Neural crest cell (in vitro differentiated cells): ENCODE data around the gene ERC2. TPM values are rescaled to one million over a fixed set of nuclear protein-coding genes. Genes with fewer than 3 reads are reported as not detected.

Experiments used
- DNase-seq: peaks from one replicate; pipeline ENCODE4 v3.0.0; 2021; ENCODE audit warnings: low read depth, mixed read lengths, low spot score
- H3K27ac Mint-ChIP-seq: one replicate; pipeline ENCODE4 v1.8.0; 2021; ENCODE audit warnings: mild to moderate bottlenecking, mixed read lengths; ENCODE audit not compliant: unreplicated experiment
- H3K27me3 Mint-ChIP-seq: 2 replicates; pipeline ENCODE4 v1.8.0; 2021; ENCODE audit warnings: low read depth, mild to moderate bottlenecking, mixed read lengths
- H3K36me3 Mint-ChIP-seq: 2 replicates; pipeline ENCODE4 v1.8.0; 2021; ENCODE audit warnings: low read depth, mild to moderate bottlenecking, mixed read lengths
- H3K4me1 Mint-ChIP-seq: 2 replicates; pipeline ENCODE4 v1.8.0; 2021; ENCODE audit warnings: mixed read lengths
- H3K4me3 Mint-ChIP-seq: one replicate; pipeline ENCODE4 v1.8.0; 2021; ENCODE audit warnings: mild to moderate bottlenecking, mixed read lengths
- H3K9me3 Mint-ChIP-seq: 2 replicates; pipeline ENCODE4 v1.8.0; 2021; ENCODE audit warnings: mixed read lengths
- total RNA-seq: library from RNA; stranded (reverse); gene quantifications from 2 replicates; pipeline ENCODE4 v1.2.1, GENCODE V29; 2021
- TF ChIP-seq, protein P1 (sequence below): fragments of 200-600 bp; sonication (generic); conservative IDR thresholded peaks from 2 replicates; pipeline ENCODE4 v1.5.0; 2021; ENCODE audit warnings: antibody characterized with exemption, mild to moderate bottlenecking

Gene ERC2
- total RNA-seq, 1 donor from 2014 or later: 13.5 TPM

DNA sequence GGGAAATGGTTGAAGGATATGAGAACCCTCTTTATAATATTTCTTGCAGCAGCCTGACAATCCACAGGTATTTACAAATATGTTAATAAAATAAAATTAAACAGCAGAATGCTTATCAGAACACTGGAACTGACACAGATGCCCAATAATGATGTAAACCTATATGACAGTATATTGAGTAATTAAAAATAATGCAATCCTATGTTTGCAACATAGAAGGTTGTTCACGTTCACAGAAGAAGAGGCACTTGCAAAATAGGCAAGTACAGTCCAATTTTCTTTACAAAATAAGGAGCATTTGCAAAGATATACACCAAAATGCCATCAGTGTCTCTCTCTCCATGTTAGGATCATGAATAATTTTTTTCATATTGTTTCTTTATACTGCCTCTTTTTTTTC lies 584.2 kb downstream of the ERC2 start:
- H3K36me3 Mint-ChIP-seq: peaks cover 5% of the 10 kb centered on the region
- no peaks in the 10 kb centered on the region for H3K27me3 Mint-ChIP-seq
- H3K4me1 Mint-ChIP-seq: peaks cover 37% of the 10 kb centered on the region
- no peak overlapping the region for H3K4me3 Mint-ChIP-seq
- DNase-seq: no peak
- TF ChIP-seq, protein P1, sequence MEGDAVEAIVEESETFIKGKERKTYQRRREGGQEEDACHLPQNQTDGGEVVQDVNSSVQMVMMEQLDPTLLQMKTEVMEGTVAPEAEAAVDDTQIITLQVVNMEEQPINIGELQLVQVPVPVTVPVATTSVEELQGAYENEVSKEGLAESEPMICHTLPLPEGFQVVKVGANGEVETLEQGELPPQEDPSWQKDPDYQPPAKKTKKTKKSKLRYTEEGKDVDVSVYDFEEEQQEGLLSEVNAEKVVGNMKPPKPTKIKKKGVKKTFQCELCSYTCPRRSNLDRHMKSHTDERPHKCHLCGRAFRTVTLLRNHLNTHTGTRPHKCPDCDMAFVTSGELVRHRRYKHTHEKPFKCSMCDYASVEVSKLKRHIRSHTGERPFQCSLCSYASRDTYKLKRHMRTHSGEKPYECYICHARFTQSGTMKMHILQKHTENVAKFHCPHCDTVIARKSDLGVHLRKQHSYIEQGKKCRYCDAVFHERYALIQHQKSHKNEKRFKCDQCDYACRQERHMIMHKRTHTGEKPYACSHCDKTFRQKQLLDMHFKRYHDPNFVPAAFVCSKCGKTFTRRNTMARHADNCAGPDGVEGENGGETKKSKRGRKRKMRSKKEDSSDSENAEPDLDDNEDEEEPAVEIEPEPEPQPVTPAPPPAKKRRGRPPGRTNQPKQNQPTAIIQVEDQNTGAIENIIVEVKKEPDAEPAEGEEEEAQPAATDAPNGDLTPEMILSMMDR: no peak
- H3K27ac Mint-ChIP-seq: no peak overlapping the region
- peaks cover 2% of the 10 kb centered on the region for H3K9me3 Mint-ChIP-seq

- no peak overlapping the region for H3K27ac Mint-ChIP-seq
- no peaks in the 10 kb centered on the region for H3K9me3 Mint-ChIP-seq
- DNase-seq: no peak
- TF ChIP-seq, protein P1: no peak
- no peak overlapping the region for H3K4me3 Mint-ChIP-seq
- no peaks in the 10 kb centered on the region for H3K36me3 Mint-ChIP-seq
- no peaks in the 10 kb centered on the region for H3K27me3 Mint-ChIP-seq
- peaks cover 18% of the 10 kb centered on the region for H3K4me1 Mint-ChIP-seq
Measured at GRCh38 chr3:55882006-55882405, 586.3 kb downstream of the ERC2 start.

DNA sequence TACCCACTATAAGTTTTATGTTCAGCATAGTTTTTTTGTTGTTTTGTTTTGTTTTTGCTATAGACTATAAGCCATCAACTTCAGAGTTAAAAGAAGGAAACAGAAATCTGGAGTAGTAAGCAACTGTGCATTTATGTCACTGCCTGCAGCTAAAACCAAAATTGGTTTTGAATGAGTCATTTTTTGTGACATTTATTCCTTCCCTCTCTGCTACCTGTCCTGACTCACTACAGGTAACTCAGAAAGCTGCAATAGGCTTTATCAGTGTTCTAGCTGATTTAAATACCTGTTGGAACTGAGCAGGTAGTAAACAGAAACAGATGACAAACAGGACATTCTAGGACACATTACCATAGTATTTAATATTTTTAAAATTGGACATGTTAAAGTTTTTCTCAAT lies 587.9 kb downstream of the ERC2 start:
- H3K4me3 Mint-ChIP-seq: no peak overlapping the region
- TF ChIP-seq, protein P1: no peak
- peaks cover 23% of the 10 kb centered on the region for H3K4me1 Mint-ChIP-seq
- H3K27ac Mint-ChIP-seq: no peak overlapping the region
- no peaks in the 10 kb centered on the region for H3K27me3 Mint-ChIP-seq
- no peaks in the 10 kb centered on the region for H3K9me3 Mint-ChIP-seq
- no peak for DNase-seq
- no peaks in the 10 kb centered on the region for H3K36me3 Mint-ChIP-seq

- H3K27me3 Mint-ChIP-seq: no peaks in the 10 kb centered on the region
Measured at GRCh38 chr3:55879901-55880331, 588.4 kb downstream of the ERC2 start.

DNA sequence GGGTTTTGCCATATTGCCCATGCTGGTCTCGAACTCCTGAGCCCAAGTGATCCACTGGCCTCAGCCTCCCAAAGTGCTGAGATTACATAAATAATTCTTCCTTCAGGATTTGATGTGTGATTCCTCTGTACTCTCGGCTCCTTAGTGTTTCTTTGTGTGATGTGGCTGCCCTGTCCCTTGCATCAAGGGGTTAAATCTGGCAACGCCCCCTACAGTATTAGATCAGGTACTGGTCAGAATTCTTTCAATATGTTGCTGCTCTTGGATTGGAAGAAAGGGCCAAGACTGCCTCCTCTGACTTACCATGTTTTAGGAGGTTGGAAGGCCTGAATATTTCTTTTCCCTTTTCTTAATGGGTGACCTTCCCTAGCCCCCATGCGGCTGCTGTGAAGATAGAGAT lies 590.6 kb downstream of the ERC2 start:
- TF ChIP-seq, protein P1: peak; percentile 31

More at GRCh38 chr3:55879901-55880331, 588.4 kb downstream of the ERC2 start:
- no peak overlapping the region for H3K27ac Mint-ChIP-seq
- DNase-seq: no peak
- H3K36me3 Mint-ChIP-seq: no peaks in the 10 kb centered on the region
- no peaks in the 10 kb centered on the region for H3K9me3 Mint-ChIP-seq
- TF ChIP-seq, protein P1: no peak
- H3K4me3 Mint-ChIP-seq: no peak overlapping the region
- peaks cover 23% of the 10 kb centered on the region for H3K4me1 Mint-ChIP-seq

DNA sequence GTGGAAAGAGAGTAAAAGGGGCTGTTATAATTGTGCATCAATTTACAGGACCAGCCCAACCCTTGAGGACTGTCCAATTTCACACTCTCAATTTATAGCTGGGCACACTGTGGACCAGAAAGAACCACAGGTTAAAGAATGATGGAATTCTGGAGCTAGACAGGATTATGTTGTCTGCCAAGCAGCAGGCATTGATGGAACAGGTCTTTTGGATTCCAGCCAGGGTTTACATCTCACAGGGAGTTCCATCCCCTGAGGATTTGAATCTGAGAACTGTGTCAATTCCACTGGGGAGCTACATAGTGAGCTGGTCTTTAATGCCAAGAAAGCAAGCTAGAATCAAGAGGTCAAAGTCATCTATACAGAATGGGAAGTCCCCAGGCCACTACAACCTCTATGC lies 591.7 kb downstream of the ERC2 start:
- Mint-ChIP-seq H3K4me1 (peaks cover 18% of the 10 kb centered on the region), H3K27ac (no peak overlapping the region), H3K9me3 (no peaks in the 10 kb centered on the region), H3K27me3 (no peaks in the 10 kb centered on the region), H3K36me3 (no peaks in the 10 kb centered on the region), H3K4me3 (no peak overlapping the region)
- TF ChIP-seq, protein P1: no peak
- DNase-seq: no peak

More for the DNA sequence above, 590.6 kb downstream of the ERC2 start:
- Mint-ChIP-seq H3K36me3 (no peaks in the 10 kb centered on the region), H3K27me3 (no peaks in the 10 kb centered on the region), H3K4me1 (peaks cover 23% of the 10 kb centered on the region), H3K4me3 (no peak overlapping the region), H3K27ac (no peak overlapping the region), H3K9me3 (no peaks in the 10 kb centered on the region)
- DNase-seq: no peak
